A673 (cell line): Measurements from ENCODE around the gene YIPF6. TPM values are rescaled to one million over a fixed set of nuclear protein-coding genes. Genes with fewer than 3 reads are reported as not detected.

Experiments used
- BruUV-seq: library from RNA; stranded (reverse); fragments of 400-500 nt; replicated peaks from 2 replicates; lab custom pipeline; 2021; lab: Mats Ljungman, UMichigan
- CTCF ChIA-PET: fragments of 300-600 bp; sonication (Branson Sonifier 250); formaldehyde crosslinking; loops from one replicate; lab custom pipeline; 2022; ENCODE audit warnings: antibody characterized with exemption; lab: Charles Lee
- POLR2A ChIA-PET: fragments of 300-600 bp; sonication (Branson Sonifier 250); formaldehyde crosslinking; loops from one replicate; lab custom pipeline; 2022; ENCODE audit warnings: antibody characterized with exemption; ENCODE audit not compliant: low non-redundant PET; lab: Charles Lee
- DNase-seq: peaks from one replicate; pipeline ENCODE4 v3.0.0-alpha.2; 2015; ENCODE audit warnings: low spot score
- H3K27ac ChIP-seq: fragments of 200-600 bp; sonication (generic); 2 replicates; pipeline ENCODE4 v1.5.1; 2016; ENCODE audit warnings: mixed run types, low read depth, mild to moderate bottlenecking, mixed read lengths, antibody characterized with exemption, low read length; ENCODE audit not compliant: poor library complexity, severe bottlenecking
- H3K27me3 ChIP-seq: fragments of 200-600 bp; sonication (generic); replicated peaks from 2 replicates; pipeline ENCODE4 v1.6.1; 2017; ENCODE audit warnings: mixed run types, low read depth, mild to moderate bottlenecking, mixed read lengths, antibody characterized with exemption, low read length; ENCODE audit not compliant: insufficient read depth, poor library complexity
- H3K36me3 ChIP-seq: fragments of 200-600 bp; sonication (generic); 2 replicates; pipeline ENCODE4 v1.6.1; 2016; ENCODE audit warnings: mixed run types, mild to moderate bottlenecking, mixed read lengths, antibody characterized with exemption, low read length; ENCODE audit not compliant: insufficient read depth, poor library complexity, severe bottlenecking
- H3K4me1 ChIP-seq: fragments of 200-600 bp; sonication (generic); 2 replicates; pipeline ENCODE4 v1.6.1; 2017; ENCODE audit warnings: mixed run types, mild to moderate bottlenecking, mixed read lengths, antibody characterized with exemption, low read length; ENCODE audit not compliant: insufficient read depth, poor library complexity, severe bottlenecking
- H3K4me3 ChIP-seq: fragments of 200-600 bp; sonication (generic); 2 replicates; pipeline ENCODE4 v1.5.1; 2016; ENCODE audit warnings: low read depth, mixed run types, mild to moderate bottlenecking, mixed read lengths, low read length; ENCODE audit not compliant: poor library complexity, severe bottlenecking
- H3K9me3 ChIP-seq: fragments of 200-600 bp; sonication (generic); 2 replicates; pipeline ENCODE4 v1.6.1; 2016; ENCODE audit warnings: mixed run types, low read depth, mild to moderate bottlenecking, mixed read lengths, antibody characterized with exemption, low read length; ENCODE audit not compliant: poor library complexity, severe bottlenecking
- CTCF ChIP-seq: fragments of 300-800, 200-600 bp; sonication (generic); conservative IDR thresholded peaks from 2 replicates; pipeline ENCODE4 v1.5.1; 2017; ENCODE audit warnings: low read depth, mild to moderate bottlenecking, antibody characterized with exemption, low read length, moderate library complexity, mixed read lengths
- EZH2 ChIP-seq: fragments of 200-600 bp; sonication (generic); IDR thresholded peaks from 2 replicates; pipeline ENCODE4 v1.6.1; 2017; ENCODE audit warnings: borderline replicate concordance, low read depth, mild to moderate bottlenecking, mixed read lengths, antibody characterized with exemption, low read length; ENCODE audit not compliant: poor library complexity, severe bottlenecking
- intact Hi-C: fragments of 100-400 bp; cut with micrococcal nuclease; formaldehyde crosslinking; loops from one replicate; pipeline ENCODE4 v1.10.0; 2022; ENCODE audit not compliant: unreplicated experiment
- total RNA-seq: library from RNA; stranded (reverse); gene quantifications from 2 replicates; pipeline ENCODE4 v1.2.3, GENCODE V29; 2021

YIPF6 gene
- total RNA-seq, 1 experiment from 2014 or later = 38.7 TPM

- Histone ChIP-seq H3K9me3 (no peaks in the 10 kb centered on the region), H3K27me3 (no peaks in the 10 kb centered on the region), H3K36me3 (no peaks in the 10 kb centered on the region), H3K27ac (no peak overlapping the region), H3K4me3 (no peak overlapping the region), H3K4me1 (no peaks in the 10 kb centered on the region)
- TF ChIP-seq CTCF (no peak), EZH2 (no peak)
- ChIA-PET CTCF (no interaction called here), POLR2A (no interaction called here)
- intact Hi-C loops = no loop called here
- no TSS peak for BruUV-seq
- DNase-seq = no peak
Measured at GRCh38 chrX:68574240-68574639, 75.4 kb downstream of the YIPF6 start.

- POLR2A ChIA-PET = no interaction called here
- TF ChIP-seq EZH2 = no peak
- TF ChIP-seq CTCF = no peak
- Histone ChIP-seq H3K36me3 (no peaks in the 10 kb centered on the region), H3K27me3 (no peaks in the 10 kb centered on the region), H3K4me3 (no peak overlapping the region), H3K4me1 (no peaks in the 10 kb centered on the region), H3K27ac (no peak overlapping the region), H3K9me3 (no peaks in the 10 kb centered on the region)
- no TSS peak for BruUV-seq
- DNase-seq = no peak
- intact Hi-C loops = no loop called here
- CTCF ChIA-PET = no interaction called here
Measured at GRCh38 chrX:68579810-68580209, 81.0 kb downstream of the YIPF6 start.

GRCh38 chrX:68584221-68584620 lies 85.4 kb downstream of the YIPF6 start:
- POLR2A ChIA-PET = no interaction called here
- CTCF ChIA-PET = no interaction called here

More at GRCh38 chrX:68584221-68584620, 85.4 kb downstream of the YIPF6 start:
- no peak overlapping the region for H3K27ac ChIP-seq
- H3K36me3 ChIP-seq = no peaks in the 10 kb centered on the region
- H3K27me3 ChIP-seq = no peaks in the 10 kb centered on the region
- no peaks in the 10 kb centered on the region for H3K4me1 ChIP-seq
- intact Hi-C loops = no loop called here
- DNase-seq = no peak
- H3K4me3 ChIP-seq = no peak overlapping the region
- H3K9me3 ChIP-seq = no peaks in the 10 kb centered on the region
- TF ChIP-seq EZH2 (no peak), CTCF (no peak)
- no TSS peak for BruUV-seq

Other genes with a start within 250 kb of the YIPF6 start
- gene OPHN1, start 65.6 kb upstream of the YIPF6 start, total RNA-seq = 3.3 and 3.5 TPM in 2 replicates
- gene STARD8, start 148.6 kb downstream of the YIPF6 start, total RNA-seq = 0.11 and 0.26 TPM in 2 replicates